ENCODE data around the gene MDFI. TPM values are rescaled to one million over a fixed set of nuclear protein-coding genes. Genes with fewer than 3 reads are reported as not detected.

Gene MDFI
- total and polyA plus RNA-seq, 2 experiments from 2014 or later: 27.5 to 137 TPM

DNA sequence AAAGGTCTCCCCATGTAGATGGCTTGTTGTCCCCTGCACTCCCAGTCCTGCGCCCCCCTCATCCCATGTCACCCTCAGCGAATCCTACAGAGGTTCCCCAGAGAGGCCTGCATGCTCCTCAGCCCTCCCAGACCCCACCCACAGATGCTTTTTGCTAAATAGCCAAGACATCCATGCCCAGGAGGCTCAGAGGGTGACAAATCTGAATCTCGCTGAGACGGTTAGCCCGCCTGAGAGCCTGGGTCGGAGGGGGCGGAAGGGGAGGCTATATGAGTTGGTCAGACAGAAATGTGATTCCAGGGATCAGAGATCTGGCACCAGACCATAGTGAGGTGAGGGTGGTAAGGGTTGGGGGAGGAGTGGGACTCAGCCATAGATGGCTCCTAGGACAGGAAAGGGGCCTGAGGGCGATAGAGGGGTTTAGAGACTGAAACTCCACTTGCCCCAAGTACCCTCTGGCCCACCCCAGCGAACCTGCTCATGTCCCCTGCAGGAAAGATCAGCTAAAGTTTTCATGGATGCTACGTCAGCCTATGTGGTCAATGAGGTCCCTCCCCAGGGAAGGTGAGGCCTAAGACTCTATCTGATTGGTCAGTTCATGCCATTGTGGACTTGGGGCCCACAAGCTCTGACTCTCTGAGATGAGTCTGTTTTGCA, 63.9 kb downstream of the MDFI start:
- Histone ChIP-seq H3K4me1 (ENCODE audit: low read depth) (peaks cover 19% of the 10 kb centered on the region), H3K4me3 (no peak overlapping the region), H3K36me3 (no peaks in the 10 kb centered on the region), H3K9me3 (ENCODE audit: low read depth) (no peaks in the 10 kb centered on the region), H3K27ac (no peak overlapping the region), H3K27me3 (no peaks in the 10 kb centered on the region)
- TF ChIP-seq, protein P1, sequence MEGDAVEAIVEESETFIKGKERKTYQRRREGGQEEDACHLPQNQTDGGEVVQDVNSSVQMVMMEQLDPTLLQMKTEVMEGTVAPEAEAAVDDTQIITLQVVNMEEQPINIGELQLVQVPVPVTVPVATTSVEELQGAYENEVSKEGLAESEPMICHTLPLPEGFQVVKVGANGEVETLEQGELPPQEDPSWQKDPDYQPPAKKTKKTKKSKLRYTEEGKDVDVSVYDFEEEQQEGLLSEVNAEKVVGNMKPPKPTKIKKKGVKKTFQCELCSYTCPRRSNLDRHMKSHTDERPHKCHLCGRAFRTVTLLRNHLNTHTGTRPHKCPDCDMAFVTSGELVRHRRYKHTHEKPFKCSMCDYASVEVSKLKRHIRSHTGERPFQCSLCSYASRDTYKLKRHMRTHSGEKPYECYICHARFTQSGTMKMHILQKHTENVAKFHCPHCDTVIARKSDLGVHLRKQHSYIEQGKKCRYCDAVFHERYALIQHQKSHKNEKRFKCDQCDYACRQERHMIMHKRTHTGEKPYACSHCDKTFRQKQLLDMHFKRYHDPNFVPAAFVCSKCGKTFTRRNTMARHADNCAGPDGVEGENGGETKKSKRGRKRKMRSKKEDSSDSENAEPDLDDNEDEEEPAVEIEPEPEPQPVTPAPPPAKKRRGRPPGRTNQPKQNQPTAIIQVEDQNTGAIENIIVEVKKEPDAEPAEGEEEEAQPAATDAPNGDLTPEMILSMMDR (IDR thresholded peaks at IDR 0.05; ENCODE audit: low read depth, low read length): no peak
- DNase-seq (ENCODE audit: low read depth in 1 of 2, low spot score in 1 of 2): no peak

DNA sequence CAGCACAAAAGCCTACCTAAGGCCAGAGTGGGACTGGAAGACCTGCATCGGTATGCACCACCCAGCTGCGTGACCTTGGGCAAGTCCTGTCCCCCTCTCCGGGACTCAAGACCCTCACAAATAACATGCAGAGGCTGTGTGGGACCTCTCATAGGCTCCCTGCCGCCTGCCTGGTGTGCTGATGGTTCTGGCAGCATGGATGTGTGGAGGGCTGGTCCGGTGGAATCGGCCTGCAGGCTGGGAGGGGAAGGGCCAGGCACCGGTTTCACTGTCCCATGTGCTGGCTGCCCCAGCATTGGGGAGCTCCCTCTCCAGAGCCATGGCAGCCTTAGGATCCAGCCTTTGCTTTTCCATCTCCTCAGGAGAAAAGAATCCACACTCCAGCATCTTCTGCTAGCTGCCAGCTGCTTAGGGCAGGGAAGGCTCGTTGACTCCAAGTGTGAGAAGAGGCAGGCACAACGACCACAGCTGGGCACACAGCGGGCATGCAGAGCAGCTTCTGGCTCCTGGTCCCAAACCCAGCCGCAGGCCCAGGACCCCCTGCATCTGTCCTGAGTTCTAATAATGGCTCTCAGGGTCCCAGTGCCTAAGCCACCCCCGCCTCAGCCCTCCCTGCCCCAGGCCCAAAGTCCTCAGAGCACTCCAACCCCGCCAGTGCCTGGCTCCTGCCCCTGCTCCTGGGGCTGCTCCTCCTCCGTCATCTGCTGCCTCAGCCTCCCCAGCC, 64.7 kb downstream of the MDFI start:
- DNase-seq (ENCODE audit: low read depth in 1 of 2, low spot score in 1 of 2): no peak
- TF ChIP-seq, protein P1 (IDR thresholded peaks at IDR 0.05; ENCODE audit: low read depth, low read length): no peak
- H3K4me1 ChIP-seq (ENCODE audit: low read depth): peaks cover 19% of the 10 kb centered on the region

More for the DNA sequence above, 64.7 kb downstream of the MDFI start:
- no peak overlapping the region for H3K4me3 ChIP-seq
- H3K27me3 ChIP-seq: no peaks in the 10 kb centered on the region
- no peaks in the 10 kb centered on the region for H3K36me3 ChIP-seq
- no peak overlapping the region for H3K27ac ChIP-seq
- H3K9me3 ChIP-seq (ENCODE audit: low read depth): no peaks in the 10 kb centered on the region

Other genes with a start within 250 kb of the MDFI start
- 24.5 and 29.0 TPM in 2 replicates for gene FOXP4, start 92.1 kb upstream of the MDFI start, total RNA-seq
- 42.5 and 51.1 TPM in 2 replicates for gene FOXP4, start 92.1 kb upstream of the MDFI start, polyA plus RNA-seq
- gene TFEB, start 97.1 kb downstream of the MDFI start, total RNA-seq: 25.8 and 41.0 TPM in 2 replicates
- gene TFEB, start 97.1 kb downstream of the MDFI start, polyA plus RNA-seq: 34.0 and 57.8 TPM in 2 replicates
- gene PGC, start 108.9 kb downstream of the MDFI start, total RNA-seq: not detected in 2 replicates
- 0.10 TPM in 1 of 2 replicates, not detected in the other for gene PGC, start 108.9 kb downstream of the MDFI start, polyA plus RNA-seq
- gene FRS3, start 141.4 kb downstream of the MDFI start, total RNA-seq: 24.7 and 25.9 TPM in 2 replicates
- 25.3 and 31.6 TPM in 2 replicates for gene FRS3, start 141.4 kb downstream of the MDFI start, polyA plus RNA-seq
- 1.9 and 22.5 TPM in 2 replicates for gene PRICKLE4, start 142.3 kb downstream of the MDFI start, total RNA-seq
- 6.4 and 9.3 TPM in 2 replicates for gene PRICKLE4, start 142.3 kb downstream of the MDFI start, polyA plus RNA-seq
- gene TOMM6, start 149.2 kb downstream of the MDFI start, total RNA-seq: 113 and 153 TPM in 2 replicates
- 198 and 232 TPM in 2 replicates for gene TOMM6, start 149.2 kb downstream of the MDFI start, polyA plus RNA-seq

Measured in cardiac muscle cell (in vitro differentiated cells and primary cell).